HCT116 (cell line): ENCODE data around the gene USP7. TPM values are rescaled to one million over a fixed set of nuclear protein-coding genes. Genes with fewer than 3 reads are reported as not detected.

Experiments used
- ATAC-seq: fragments of 200-7000 bp; cut with Tn5 transposase; 2 replicates; pipeline ENCODE4 v1.9.1; 2020; ENCODE audit warnings: mild to moderate bottlenecking, moderate library complexity
- BruUV-seq: library from RNA; stranded (reverse); fragments of 400-500 nt; replicated peaks from 2 replicates; lab custom pipeline; 2021; lab: Mats Ljungman, UMichigan
- CTCF ChIA-PET: fragments of 300-600 bp; sonication (Branson Sonifier 250); formaldehyde crosslinking; loops from one replicate; lab custom pipeline; 2021; ENCODE audit warnings: antibody characterized with exemption; lab: Charles Lee
- POLR2A ChIA-PET: fragments of 300-600, 350-600 bp; sonication (Branson Sonifier 250); formaldehyde crosslinking; loops from one replicate; lab custom pipeline; 2021; ENCODE audit warnings: antibody characterized with exemption; lab: Charles Lee
- RAD21 ChIA-PET, 2 experiments: fragments of 300-600 bp; sonication (Branson Sonifier 250); formaldehyde crosslinking; loops; one replicate each; lab custom pipeline; 2023; ENCODE audit warnings: low total read pairs in 2 of 2; ENCODE audit not compliant: uncharacterized antibody in 2 of 2, unreplicated experiment in 2 of 2, low non-redundant PET in 1 of 2; lab: Charles Lee
- DNase-seq: peaks from one replicate; pipeline ENCODE4 v3.0.0-alpha.2; 2010; ENCODE audit warnings: low read depth, low spot score
- H2AFZ ChIP-seq: fragments of 200-600 bp; shearing (Covaris generic), sonication (generic); 2 replicates; pipeline ENCODE4 v1.6.1; 2017; ENCODE audit warnings: low read depth, mixed run types, mixed read lengths, antibody characterized with exemption, low read length; ENCODE audit not compliant: poor library complexity, severe bottlenecking
- H3K27ac ChIP-seq: 2 replicates; pipeline ENCODE4 v1.5.1; 2012; ENCODE audit warnings: low read depth, low read length
- H3K27me3 ChIP-seq: fragments of 200-600 bp; sonication (generic); 2 replicates; pipeline ENCODE4 v1.6.1; 2016; ENCODE audit warnings: mixed run types, low read length, mixed read lengths; ENCODE audit not compliant: insufficient read depth
- H3K36me3 ChIP-seq, 2 experiments: fragments of 200-500 bp in 1 of 2; fragments of 200-600 bp in 1 of 2; sonication (Bioruptor generic) in 1 of 2; sonication (generic) in 1 of 2; 2 replicates each; pipeline versions ENCODE4 v1.5.1 to v1.6.1; 2014 to 2016; ENCODE audit warnings: low read length in 2 of 2, inconsistent platforms in 1 of 2, mixed read lengths in 1 of 2, mixed run types in 1 of 2; ENCODE audit not compliant: insufficient read depth in 2 of 2, control insufficient read depth in 1 of 2
- H3K4me1 ChIP-seq, 2 experiments: fragments of 200-600 bp in 1 of 2; sonication (generic) in 1 of 2; 2 replicates each; pipeline versions ENCODE4 v1.5.1 to v1.6.1; 2012 to 2017; ENCODE audit warnings: low read length in 2 of 2, inconsistent platforms in 1 of 2, mild to moderate bottlenecking in 1 of 2, mixed read lengths in 1 of 2, mixed run types in 1 of 2, moderate library complexity in 1 of 2; ENCODE audit not compliant: insufficient read depth in 2 of 2, control insufficient read depth in 1 of 2
- H3K4me2 ChIP-seq: fragments of 200-600 bp; sonication (generic); 2 replicates; pipeline ENCODE4 v1.6.1; 2017; ENCODE audit warnings: mixed run types, low read length, mixed read lengths
- H3K4me3 ChIP-seq, 2 experiments: fragments of 200-600 bp in 1 of 2; sonication (generic) in 1 of 2; replicated peaks in 1 of 2; 2 replicates each; pipeline ENCODE4 v1.5.1; 2011 to 2016; ENCODE audit warnings: low read length in 2 of 2, control low read depth in 1 of 2, low read depth in 1 of 2, mild to moderate bottlenecking in 1 of 2, mixed read lengths in 1 of 2, mixed run types in 1 of 2
- H3K79me2 ChIP-seq: fragments of 200-600 bp; sonication (generic); 2 replicates; pipeline ENCODE4 v1.6.1; 2017; ENCODE audit warnings: mild to moderate bottlenecking, mixed run types, low read length, moderate library complexity, mixed read lengths; ENCODE audit not compliant: insufficient read depth
- H3K9ac ChIP-seq: fragments of 200-600 bp; sonication (generic); 2 replicates; pipeline ENCODE4 v1.6.1; 2016; ENCODE audit warnings: low read length, mixed read lengths
- H3K9me2 ChIP-seq: fragments of 200-600 bp; sonication (generic), shearing (Covaris generic); 2 replicates; pipeline ENCODE4 v1.6.1; 2017; ENCODE audit warnings: mixed run types, mild to moderate bottlenecking, moderate library complexity; ENCODE audit not compliant: insufficient read depth
- H3K9me3 ChIP-seq, 2 experiments: fragments of 200-500 bp in 1 of 2; fragments of 200-600 bp in 1 of 2; sonication (Bioruptor generic) in 1 of 2; sonication (generic) in 1 of 2; 2 replicates each; pipeline ENCODE4 v1.6.1; 2014 to 2017; ENCODE audit warnings: low read length in 2 of 2, mixed read lengths in 2 of 2, inconsistent platforms in 1 of 2, low read depth in 1 of 2, mild to moderate bottlenecking in 1 of 2, mixed run types in 1 of 2, moderate library complexity in 1 of 2; ENCODE audit not compliant: control insufficient read depth in 1 of 2, insufficient read depth in 1 of 2
- H4K20me1 ChIP-seq: fragments of 200-600 bp; sonication (generic), shearing (Covaris generic); 2 replicates; pipeline ENCODE4 v1.6.1; 2017; ENCODE audit warnings: mixed run types, mild to moderate bottlenecking, moderate library complexity; ENCODE audit not compliant: insufficient read depth
- ATF3 ChIP-seq: IDR thresholded peaks from 2 replicates; pipeline ENCODE4 v1.6.1; 2012
- CBX3 ChIP-seq: IDR thresholded peaks from 2 replicates; pipeline ENCODE4 v1.6.1; 2012; ENCODE audit warnings: low read depth
- CEBPB ChIP-seq: IDR thresholded peaks from 2 replicates; pipeline ENCODE4 v1.6.1; 2012; ENCODE audit warnings: low read depth
- CTCF ChIP-seq, 3 experiments: fragments of 200-600 bp in 1 of 3; sonication (generic) in 1 of 3; IDR thresholded peaks in 2 of 3; conservative IDR thresholded peaks in 1 of 3; 2 replicates each; pipeline ENCODE4 v1.5.1; 2012 to 2017; ENCODE audit warnings: low read depth in 2 of 3, low read length in 2 of 3, antibody characterized with exemption in 1 of 3, borderline replicate concordance in 1 of 3, control low read depth in 1 of 3, mild to moderate bottlenecking in 1 of 3, mixed read lengths in 1 of 3, mixed run types in 1 of 3, moderate library complexity in 1 of 3; ENCODE audit not compliant: insufficient read depth in 1 of 3
- ELF1 ChIP-seq: IDR thresholded peaks from 2 replicates; pipeline ENCODE4 v1.6.1; 2012; ENCODE audit warnings: low read depth, borderline replicate concordance
- EZH2 ChIP-seq: fragments of 200-600 bp; sonication (generic); IDR thresholded peaks from 2 replicates; pipeline ENCODE4 v1.6.1; 2017; ENCODE audit warnings: antibody characterized with exemption, mixed run types
- EZH2phosphoT487 ChIP-seq: fragments of 200-600 bp; IDR thresholded peaks from 2 replicates; pipeline ENCODE4 v1.6.1; 2018; ENCODE audit warnings: antibody characterized with exemption, borderline replicate concordance
- FOSL1 ChIP-seq: IDR thresholded peaks from 2 replicates; pipeline ENCODE4 v1.6.1; 2012; ENCODE audit warnings: low read depth
- JUND ChIP-seq: IDR thresholded peaks from 2 replicates; pipeline ENCODE4 v1.6.1; 2012
- MAX ChIP-seq: IDR thresholded peaks from 2 replicates; pipeline ENCODE4 v1.6.1; 2012
- POLR2A ChIP-seq: IDR thresholded peaks from 2 replicates; pipeline ENCODE4 v1.7.0; 2011; ENCODE audit warnings: borderline replicate concordance; ENCODE audit not compliant: insufficient read depth, insufficient read length; ENCODE audit errors: extremely low read depth
- POLR2AphosphoS5 ChIP-seq: IDR thresholded peaks from 2 replicates; pipeline ENCODE4 v1.6.1; 2011; ENCODE audit warnings: mild to moderate bottlenecking, low read depth, low read length, moderate library complexity
- REST ChIP-seq: IDR thresholded peaks from 2 replicates; pipeline ENCODE4 v1.6.1; 2012; ENCODE audit warnings: low read depth
- SIN3A ChIP-seq: IDR thresholded peaks from 2 replicates; pipeline ENCODE4 v1.6.1; 2012; ENCODE audit warnings: low read depth
- SP1 ChIP-seq: IDR thresholded peaks from 2 replicates; pipeline ENCODE4 v1.6.1; 2012; ENCODE audit warnings: low read depth
- SRF ChIP-seq: IDR thresholded peaks from 2 replicates; pipeline ENCODE4 v1.6.1; 2012; ENCODE audit warnings: low read depth
- TCF7L2 ChIP-seq: IDR thresholded peaks from 2 replicates; pipeline ENCODE4 v1.7.0; 2011; ENCODE audit warnings: borderline replicate concordance, inconsistent platforms; ENCODE audit not compliant: insufficient read depth, insufficient read length; ENCODE audit errors: extremely low read depth
- ZBTB33 ChIP-seq: IDR thresholded peaks from 2 replicates; pipeline ENCODE4 v1.6.1; 2011; ENCODE audit warnings: mild to moderate bottlenecking, low read length, moderate library complexity; ENCODE audit not compliant: insufficient replicate concordance; ENCODE audit errors: extremely low read depth
- ZFX ChIP-seq: fragments of 450-650 bp; IDR thresholded peaks from 2 replicates; pipeline ENCODE4 v1.6.1; 2017
- ZNF274 ChIP-seq: fragments of 200-500 bp; sonication (Bioruptor generic); IDR thresholded peaks from 2 replicates; pipeline ENCODE4 v1.6.1; 2014; ENCODE audit warnings: mild to moderate bottlenecking, low read depth, low read length, inconsistent platforms
- intact Hi-C: fragments of 100-400 bp; cut with micrococcal nuclease; formaldehyde crosslinking; loops from 2 replicates; pipeline ENCODE4 v1.10.0; 2022
- total RNA-seq: library from RNA; stranded (reverse); gene quantifications from one replicate; pipeline ENCODE4 v1.2.1, GENCODE V29; 2021; ENCODE audit not compliant: unreplicated experiment

The USP7 gene
- total RNA-seq, 1 experiment from 2014 or later, result 154 TPM

GRCh38 chr16:8907096-8907495 lies 56.6 kb downstream of the USP7 start:
- H3K36me3 ChIP-seq, result peaks cover 34 to 48% of the 10 kb centered on the region in 2 experiments
- no peaks in the 10 kb centered on the region for H3K4me1 ChIP-seq
- DNase-seq (no peak), ATAC-seq (no peak)
- H2AFZ ChIP-seq, result no peak overlapping the region
- H3K79me2 ChIP-seq, result peaks cover 41% of the 10 kb centered on the region
- H3K9me3 ChIP-seq, result no peaks in the 10 kb centered on the region
- H3K9me2 ChIP-seq, result no peaks in the 10 kb centered on the region
- no peak overlapping the region for H3K4me3 ChIP-seq
- H3K27ac ChIP-seq, result no peak overlapping the region
- BruUV-seq, result no TSS peak
- ChIA-PET POLR2A (no interaction called here), RAD21 (interaction anchor here in 1 of 2 experiments (0.6 kb wide), 1 partner anchor 225 kb away, joined by 5 read pairs; no protein-coding TSS in a partner anchor), CTCF (no interaction called here)
- H3K4me2 ChIP-seq, result no peak overlapping the region
- TF ChIP-seq EZH2 (no peak), CTCF (IDR thresholded peaks at IDR 0.05 in 2 of 3, conservative IDR thresholded peaks at IDR 0.05 in 1 of 3; ENCODE audit: borderline replicate concordance in 1 of 3, insufficient read depth in 1 of 3, low read depth in 2 of 3, low read length in 2 of 3) (no peak), POLR2AphosphoS5 (no peak), SP1 (no peak), CEBPB (no peak), ELF1 (no peak), ATF3 (no peak), TCF7L2 (no peak), ZNF274 (no peak), ZBTB33 (no peak), SIN3A (no peak), EZH2phosphoT487 (no peak), JUND (no peak), ZFX (no peak), MAX (no peak), POLR2A (no peak), FOSL1 (no peak), CBX3 (no peak), SRF (no peak), REST (no peak)
- no peaks in the 10 kb centered on the region for H4K20me1 ChIP-seq
- no peak overlapping the region for H3K9ac ChIP-seq
- intact Hi-C loops, result loop anchor here (10.0 kb wide), 1 partner anchor 128 kb away; no protein-coding TSS in a partner anchor
- no peaks in the 10 kb centered on the region for H3K27me3 ChIP-seq
